K562 (cell line): ENCODE results near the gene POLR2J. TPM values are rescaled to one million over a fixed set of nuclear protein-coding genes. Genes with fewer than 3 reads are reported as not detected.
A peak's percentile ranks its signal among the peaks of the same experiment; 100 is the strongest.
"Not testable (repeated sequence)": the region's sequence is repeated elsewhere in the genome, so short reads cannot be mapped to it uniquely, and the experiment has no call there.

ENCODE experiments used
- ARID1B ChIP-seq: fragments of 450-650 bp; IDR thresholded peaks from 2 replicates; pipeline ENCODE4 v1.6.1; 2016; ENCODE audit warnings: antibody characterized with exemption, mild to moderate bottlenecking, inconsistent platforms
- DPF2 ChIP-seq: fragments of 450-650 bp; IDR thresholded peaks from 2 replicates; pipeline ENCODE4 v1.6.1; 2016
- GATAD2A ChIP-seq: fragments of 450-650 bp; IDR thresholded peaks from 2 replicates; pipeline ENCODE4 v1.6.1; 2017
- MTA1 ChIP-seq: fragments of 450-650 bp; IDR thresholded peaks from 2 replicates; pipeline ENCODE4 v1.6.1; 2017; ENCODE audit warnings: borderline replicate concordance
- NBN ChIP-seq: fragments of 450-650 bp; IDR thresholded peaks from 2 replicates; pipeline ENCODE4 v1.6.1; 2016; ENCODE audit warnings: low read depth, mild to moderate bottlenecking
- RAD21 ChIP-seq, 2 experiments: fragments of 250-450 bp in 1 of 2; fragments of 450-650 bp in 1 of 2; sonication (Bioruptor Pico) in 1 of 2; formaldehyde crosslinking in 1 of 2; IDR thresholded peaks in 1 of 2; conservative IDR thresholded peaks in 1 of 2; 2 replicates each; pipeline versions ENCODE4 v1.4.0 to v1.8.0; 2020 to 2022; ENCODE audit warnings: mild to moderate bottlenecking in 2 of 2, moderate library complexity in 1 of 2
- REST ChIP-seq, 2 experiments: fragments of 450-650 bp; formaldehyde crosslinking in 1 of 2; IDR thresholded peaks; 2 replicates each; pipeline versions ENCODE4 v1.4.0 to v1.6.1; 2014 to 2020; ENCODE audit warnings: mild to moderate bottlenecking in 2 of 2, borderline replicate concordance in 1 of 2, low read depth in 1 of 2
- ZBTB2 ChIP-seq: fragments of 450-650 bp; IDR thresholded peaks from 2 replicates; pipeline ENCODE4 v1.6.1; 2016; ENCODE audit warnings: antibody characterized with exemption
- ZC3H8 ChIP-seq: fragments of 450-650 bp; IDR thresholded peaks from 2 replicates; pipeline ENCODE4 v1.6.1; 2017
- polyA plus RNA-seq, 8 experiments: library from polyadenylated mRNA; depleted of rRNA in 4 of 8; stranded (reverse) in 5 of 8; unstranded in 3 of 8; fragments of >200 nt; fragmentation: Nextera tagmentation in 2 of 8; fragmentation: Illumina TruSeq in 1 of 8; extraction: Ambion mirVana in 2 of 8; extraction: Trizol in 1 of 8; gene quantifications; 2 replicates each; pipeline versions ENCODE4 v1.2.1 to v1.2.3, GENCODE V29; 2011 to 2014; ENCODE audit warnings: inconsistent platforms in 1 of 8, missing spikeins in 1 of 8
- total RNA-seq, 7 experiments: library from RNA; depleted of rRNA in 6 of 7; stranded (reverse); fragments of >200 nt in 6 of 7; fragmentation: Illumina TruSeq in 2 of 7; extraction: Trizol in 2 of 7; gene quantifications; 2 replicates each; pipeline versions ENCODE4 v1.2.1 to v1.2.3, GENCODE V29; 2011 to 2021; ENCODE audit warnings: low replicate concordance in 1 of 7
- TF ChIP-seq, protein P1 (sequence below), 3 experiments: IDR thresholded peaks in 2 of 3; conservative IDR thresholded peaks in 1 of 3; 2 replicates each; pipeline ENCODE4 v1.5.1; 2011 to 2012; ENCODE audit warnings: low read length in 3 of 3, mild to moderate bottlenecking in 3 of 3, control low read depth in 2 of 3, improper control_type of control experiment in 1 of 3, inconsistent platforms in 1 of 3, low read depth in 1 of 3, mixed read lengths in 1 of 3, moderate library complexity in 1 of 3; ENCODE audit not compliant: insufficient read depth in 2 of 3

Gene POLR2J
- total and polyA plus RNA-seq, 9 of the 15 experiments (the other 6 are each of a cell fraction or from before 2014, with no cell fraction given) = 32.3 to 220 (median 113) TPM

DNA sequence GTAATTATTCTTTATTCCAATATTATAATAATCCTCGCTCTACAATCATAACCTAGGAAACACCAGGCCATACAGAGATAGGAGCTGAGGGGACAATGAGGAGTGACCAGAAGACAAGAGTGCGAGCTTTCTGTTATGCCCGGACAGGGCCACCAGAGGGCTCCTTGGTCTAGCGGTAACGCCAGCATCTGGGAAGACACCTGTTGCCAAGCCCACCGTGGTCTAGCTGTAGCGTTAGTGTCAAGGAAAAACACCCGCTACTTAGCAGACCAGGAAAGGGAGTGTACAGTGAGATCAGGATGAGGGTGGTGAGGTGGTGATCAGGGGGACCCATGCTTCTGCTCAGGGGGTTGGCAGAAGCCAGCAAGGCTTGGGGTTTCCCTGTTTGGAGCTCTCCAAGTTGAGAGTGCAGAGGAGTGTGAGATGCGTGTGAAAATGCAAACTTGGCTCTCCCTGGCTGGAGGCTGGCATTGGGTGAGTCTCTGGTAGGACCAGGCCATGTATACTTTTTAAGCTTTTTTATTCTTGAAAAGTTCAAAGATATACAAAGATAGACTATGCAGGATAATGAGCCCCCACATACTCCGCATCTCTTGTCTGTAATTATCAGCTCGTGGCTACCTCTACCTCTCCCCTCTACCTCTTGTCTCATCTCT lies 1.4 kb upstream of the POLR2J start (continued):
- peak; percentile 76; the same call in 1 of the 2 replicates for TF ChIP-seq REST (IDR thresholded peaks at IDR 0.05; ENCODE audit: borderline replicate concordance)
- not testable (repeated sequence) for TF ChIP-seq REST (CRISPR knock-in tag; IDR thresholded peaks at IDR 0.05; ENCODE audit: low read depth)
- TF ChIP-seq ZBTB2 = 0 out of 2 replicates have a peak, but pooled peaks have one; percentile 33
- TF ChIP-seq ARID1B = peak; percentile 22; the same call in 1 of the 2 replicates
- TF ChIP-seq GATAD2A = peak; percentile 69; the same call in 1 of the 2 replicates
- TF ChIP-seq MTA1 = 0 out of 2 replicates have a peak, but pooled peaks have one; percentile 24
- TF ChIP-seq DPF2 = 0 out of 2 replicates have a peak, but pooled peaks have one; percentile 17
- 0 out of 2 replicates have a peak, but pooled peaks have one; percentile 30 for TF ChIP-seq NBN
- TF ChIP-seq ZC3H8 = 0 out of 2 replicates have a peak, but pooled peaks have one; percentile 49
- TF ChIP-seq RAD21 (CRISPR knock-in tag; conservative IDR thresholded peaks at IDR 0.05 in 1 of 2, IDR thresholded peaks at IDR 0.05 in 1 of 2) = peak; percentile 66 to 72
- TF ChIP-seq, protein P1, sequence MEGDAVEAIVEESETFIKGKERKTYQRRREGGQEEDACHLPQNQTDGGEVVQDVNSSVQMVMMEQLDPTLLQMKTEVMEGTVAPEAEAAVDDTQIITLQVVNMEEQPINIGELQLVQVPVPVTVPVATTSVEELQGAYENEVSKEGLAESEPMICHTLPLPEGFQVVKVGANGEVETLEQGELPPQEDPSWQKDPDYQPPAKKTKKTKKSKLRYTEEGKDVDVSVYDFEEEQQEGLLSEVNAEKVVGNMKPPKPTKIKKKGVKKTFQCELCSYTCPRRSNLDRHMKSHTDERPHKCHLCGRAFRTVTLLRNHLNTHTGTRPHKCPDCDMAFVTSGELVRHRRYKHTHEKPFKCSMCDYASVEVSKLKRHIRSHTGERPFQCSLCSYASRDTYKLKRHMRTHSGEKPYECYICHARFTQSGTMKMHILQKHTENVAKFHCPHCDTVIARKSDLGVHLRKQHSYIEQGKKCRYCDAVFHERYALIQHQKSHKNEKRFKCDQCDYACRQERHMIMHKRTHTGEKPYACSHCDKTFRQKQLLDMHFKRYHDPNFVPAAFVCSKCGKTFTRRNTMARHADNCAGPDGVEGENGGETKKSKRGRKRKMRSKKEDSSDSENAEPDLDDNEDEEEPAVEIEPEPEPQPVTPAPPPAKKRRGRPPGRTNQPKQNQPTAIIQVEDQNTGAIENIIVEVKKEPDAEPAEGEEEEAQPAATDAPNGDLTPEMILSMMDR (IDR thresholded peaks at IDR 0.05 in 2 of 3, conservative IDR thresholded peaks at IDR 0.05 in 1 of 3; ENCODE audit: insufficient read depth in 2 of 3, low read depth in 1 of 3, low read length in 3 of 3) = peak; percentile 33 to 47 (median 35)
